Measurements from ENCODE around the gene ADAM12. TPM values are rescaled to one million over a fixed set of nuclear protein-coding genes. Genes with fewer than 3 reads are reported as not detected.

ADAM12 gene
- total RNA-seq, 4 donors from 2014 or later, result 0.78 to 10.5 (median 1.2) TPM

GRCh38 chr10:126334272-126334671, 54.0 kb downstream of the ADAM12 start:
- Histone ChIP-seq H3K27me3 (no peaks in the 10 kb centered on the region), H3K36me3 (no peaks in the 10 kb centered on the region), H3K4me3 (no peak overlapping the region), H3K27ac (no peak overlapping the region), H3K9me3 (no peaks in the 10 kb centered on the region), H3K4me1 (no peaks in the 10 kb centered on the region)
- WGBS, 2 donors, result 60 to 67% methylated on average over 2 of the region's 2 CpGs
- TF ChIP-seq POLR2A (IDR thresholded peaks at IDR 0.05) (no peak), EP300 (IDR thresholded peaks at IDR 0.05) (no peak), CTCF (IDR thresholded peaks at IDR 0.05) (no peak)
- no peak for DNase-seq (ENCODE audit: low spot score in 2 of 2)

- H3K4me1 ChIP-seq, result no peaks in the 10 kb centered on the region
- no peaks in the 10 kb centered on the region for H3K36me3 ChIP-seq
- TF ChIP-seq POLR2A (IDR thresholded peaks at IDR 0.05) (no peak), CTCF (IDR thresholded peaks at IDR 0.05) (no peak), EP300 (IDR thresholded peaks at IDR 0.05) (no peak)
- H3K4me3 ChIP-seq, result no peak overlapping the region
- H3K27ac ChIP-seq, result no peak overlapping the region
- 73 to 82% methylated on average over 14 of the region's 14 CpGs for WGBS, 2 donors
- no peaks in the 10 kb centered on the region for H3K9me3 ChIP-seq
- DNase-seq (ENCODE audit: low spot score in 2 of 2), result no peak
- no peaks in the 10 kb centered on the region for H3K27me3 ChIP-seq
These were observed 55.7 kb downstream of the ADAM12 start for GRCh38 chr10:126332576-126332975.

GRCh38 chr10:126331101-126331500, 57.2 kb downstream of the ADAM12 start:
- no peaks in the 10 kb centered on the region for H3K4me1 ChIP-seq
- no peaks in the 10 kb centered on the region for H3K36me3 ChIP-seq
- no peak for DNase-seq (ENCODE audit: low spot score in 2 of 2)
- H3K9me3 ChIP-seq, result no peaks in the 10 kb centered on the region
- TF ChIP-seq POLR2A (IDR thresholded peaks at IDR 0.05) (no peak), CTCF (IDR thresholded peaks at IDR 0.05) (no peak), EP300 (IDR thresholded peaks at IDR 0.05) (no peak)
- no peak overlapping the region for H3K4me3 ChIP-seq
- H3K27ac ChIP-seq, result no peak overlapping the region
- no peaks in the 10 kb centered on the region for H3K27me3 ChIP-seq
- WGBS, 2 donors, result 81 to 87% methylated on average over 3 of the region's 3 CpGs

- Histone ChIP-seq H3K9me3 (no peaks in the 10 kb centered on the region), H3K36me3 (no peaks in the 10 kb centered on the region), H3K27ac (no peak overlapping the region), H3K27me3 (no peaks in the 10 kb centered on the region), H3K4me3 (no peak overlapping the region), H3K4me1 (no peaks in the 10 kb centered on the region)
- TF ChIP-seq POLR2A (IDR thresholded peaks at IDR 0.05), result no peak
- TF ChIP-seq CTCF (IDR thresholded peaks at IDR 0.05), result no peak
- TF ChIP-seq EP300 (IDR thresholded peaks at IDR 0.05), result no peak
- no peak for DNase-seq (ENCODE audit: low spot score in 2 of 2)
- WGBS, 2 donors, result 90 to 92% methylated on average over 6 of the region's 6 CpGs
These were observed 63.5 kb downstream of the ADAM12 start for GRCh38 chr10:126324826-126325225.

GRCh38 chr10:126321440-126321839, 66.8 kb downstream of the ADAM12 start:
- no peaks in the 10 kb centered on the region for H3K9me3 ChIP-seq
- 43 to 55% methylated on average over 5 of the region's 5 CpGs for WGBS, 2 donors
- no peak for TF ChIP-seq CTCF (IDR thresholded peaks at IDR 0.05)
- no peak for TF ChIP-seq POLR2A (IDR thresholded peaks at IDR 0.05)
- no peak for TF ChIP-seq EP300 (IDR thresholded peaks at IDR 0.05)
- no peaks in the 10 kb centered on the region for H3K36me3 ChIP-seq
- H3K27ac ChIP-seq, result no peak overlapping the region
- no peaks in the 10 kb centered on the region for H3K4me1 ChIP-seq
- no peaks in the 10 kb centered on the region for H3K27me3 ChIP-seq
- no peak for DNase-seq (ENCODE audit: low spot score in 2 of 2)
- H3K4me3 ChIP-seq, result no peak overlapping the region
